ENCODE results near the gene ZBTB7C. TPM values are rescaled to one million over a fixed set of nuclear protein-coding genes. Genes with fewer than 3 reads are reported as not detected.

ZBTB7C gene
- total RNA-seq, 1 donor from 2014 or later, result 0.17 TPM

DNA sequence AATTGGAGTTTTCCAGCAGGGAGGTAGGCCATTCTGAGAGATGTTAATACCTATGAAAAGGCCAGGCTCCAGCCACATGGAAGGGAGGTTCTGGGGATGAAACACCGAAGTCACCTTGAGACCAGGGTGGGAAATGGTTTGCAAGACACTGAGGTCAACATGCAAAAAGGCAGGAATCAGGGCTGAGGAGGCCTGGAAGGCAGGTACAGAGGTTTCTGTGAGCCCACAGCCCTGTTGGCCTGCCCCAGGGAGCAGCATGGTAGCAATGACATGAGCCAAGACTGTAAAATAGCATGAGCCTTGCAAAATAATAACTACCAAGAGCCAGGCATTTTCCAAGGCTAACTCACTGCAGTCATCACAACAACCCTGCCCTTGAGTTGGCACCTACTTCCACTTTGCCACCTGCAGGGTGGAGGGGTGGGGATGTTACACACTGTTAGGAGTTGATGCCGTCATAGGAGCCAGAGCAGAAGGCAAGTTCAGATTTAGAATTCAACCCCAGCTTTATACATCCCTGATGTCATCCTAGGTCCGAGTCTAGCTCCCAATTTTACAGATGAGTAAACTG is 61.3 kb downstream of the ZBTB7C start:
- TF ChIP-seq CTCF (conservative IDR thresholded peaks at IDR 0.05; ENCODE audit: low read depth, low read length), result no peak
- no peak for DNase-seq (ENCODE audit: low read depth)
- no peak overlapping the region for H3K4me3 ChIP-seq (ENCODE audit: low read depth, low read length)

- TF ChIP-seq CTCF (conservative IDR thresholded peaks at IDR 0.05; ENCODE audit: low read depth, low read length), result peak; percentile 63
- DNase-seq (ENCODE audit: low read depth), result no peak
- H3K4me3 ChIP-seq (ENCODE audit: low read depth, low read length), result no peak overlapping the region
Measured at GRCh38 chr18:48345596-48345995, 63.6 kb downstream of the ZBTB7C start.

- DNase-seq (ENCODE audit: low read depth), result no peak
- no peak overlapping the region for H3K4me3 ChIP-seq (ENCODE audit: low read depth, low read length)
- no peak for TF ChIP-seq CTCF (conservative IDR thresholded peaks at IDR 0.05; ENCODE audit: low read depth, low read length)
Measured at GRCh38 chr18:48342581-48342980, 66.6 kb downstream of the ZBTB7C start.

- no peak for TF ChIP-seq CTCF (conservative IDR thresholded peaks at IDR 0.05; ENCODE audit: low read depth, low read length)
- no peak for DNase-seq (ENCODE audit: low read depth)
- no peak overlapping the region for H3K4me3 ChIP-seq (ENCODE audit: low read depth, low read length)
Measured at GRCh38 chr18:48342125-48342524, 67.1 kb downstream of the ZBTB7C start.

GRCh38 chr18:48340560-48340959 is 68.6 kb downstream of the ZBTB7C start:
- DNase-seq (ENCODE audit: low read depth), result no peak
- H3K4me3 ChIP-seq (ENCODE audit: low read depth, low read length), result no peak overlapping the region
- TF ChIP-seq CTCF (conservative IDR thresholded peaks at IDR 0.05; ENCODE audit: low read depth, low read length), result no peak

GRCh38 chr18:48339692-48340091 is 69.5 kb downstream of the ZBTB7C start:
- DNase-seq (ENCODE audit: low read depth), result no peak
- H3K4me3 ChIP-seq (ENCODE audit: low read depth, low read length), result no peak overlapping the region
- TF ChIP-seq CTCF (conservative IDR thresholded peaks at IDR 0.05; ENCODE audit: low read depth, low read length), result no peak

DNA sequence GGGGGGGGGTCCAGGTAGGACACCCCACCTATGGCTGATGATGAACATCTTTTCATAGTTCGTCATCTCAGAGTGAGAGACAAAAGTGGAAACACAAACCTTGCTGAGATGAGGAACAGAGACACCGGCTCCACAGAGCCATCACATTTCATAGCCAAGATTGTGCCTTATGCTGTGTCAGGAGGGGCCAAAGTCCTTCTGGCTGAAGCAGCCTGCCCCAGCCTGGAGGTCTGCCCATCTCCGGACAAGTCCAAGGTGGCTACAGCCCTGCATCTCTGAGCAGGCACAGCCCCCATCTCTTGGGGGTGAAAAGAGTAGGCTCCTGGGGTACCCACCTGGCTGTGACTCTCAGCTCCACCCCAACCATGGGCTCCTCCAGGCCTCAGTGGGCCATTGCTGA is 70.3 kb downstream of the ZBTB7C start:
- TF ChIP-seq CTCF (conservative IDR thresholded peaks at IDR 0.05; ENCODE audit: low read depth, low read length), result no peak
- no peak overlapping the region for H3K4me3 ChIP-seq (ENCODE audit: low read depth, low read length)
- DNase-seq (ENCODE audit: low read depth), result no peak

Data from epithelial cell of proximal tubule (primary cell).